ENCODE data around the gene SLC18B1. TPM values are rescaled to one million over a fixed set of nuclear protein-coding genes. Genes with fewer than 3 reads are reported as not detected.
"Not testable (repeated sequence)": the region's sequence is repeated elsewhere in the genome, so short reads cannot be mapped to it uniquely, and the experiment has no call there.

The SLC18B1 gene
- total RNA-seq, 4 donors from 2014 or later, result 3.9 to 12.3 (median 6.6) TPM

DNA sequence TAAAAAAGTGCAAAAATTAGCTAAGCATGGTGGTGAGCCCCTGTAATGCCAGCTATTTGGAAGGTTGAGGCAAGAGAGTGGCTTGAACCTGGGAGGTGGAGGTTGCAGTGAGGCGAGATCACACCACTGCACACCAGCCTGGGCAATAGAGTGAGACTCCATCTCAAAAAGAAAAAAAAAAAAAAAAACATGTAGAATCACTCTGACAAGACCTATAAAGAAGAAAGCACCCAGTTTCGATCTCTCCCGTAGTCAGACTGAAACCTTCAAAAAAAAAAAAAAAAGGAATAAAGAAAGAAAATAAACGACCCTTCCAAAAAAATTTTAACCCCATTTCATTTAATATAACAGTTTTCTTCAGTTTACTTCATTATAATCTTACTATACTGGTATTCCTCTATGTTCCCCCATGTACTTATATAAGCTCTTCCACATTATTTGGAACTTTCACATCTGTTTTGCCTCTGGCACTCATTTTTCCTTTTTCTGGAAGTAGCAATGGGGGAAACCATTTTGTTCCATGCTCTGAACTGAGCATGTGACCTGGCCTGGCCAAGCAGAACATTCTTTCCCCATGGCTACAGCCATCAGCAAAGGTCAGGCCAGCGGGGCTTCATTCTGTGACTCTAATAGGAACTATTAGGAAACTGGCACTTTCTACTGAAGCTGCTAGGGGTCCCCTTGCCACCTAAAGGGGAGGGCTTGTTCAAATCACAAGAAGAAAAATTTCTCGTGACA is 9.6 kb downstream of the SLC18B1 start:
- Histone ChIP-seq H3K27ac (no peak overlapping the region), H3K27me3 (no peaks in the 10 kb centered on the region), H3K4me3 (no peak overlapping the region), H3K4me1 (no peaks in the 10 kb centered on the region), H3K36me3 (peaks cover 0 to 22% (median 0%) of the 10 kb centered on the region in 3 donors), H3K9me3 (no peaks in the 10 kb centered on the region)
- WGBS, 2 donors, result 90 to 94% methylated on average over 6 of the region's 6 CpGs
- no peak for DNase-seq (ENCODE audit: low spot score in 2 of 2)
- TF ChIP-seq POLR2A (IDR thresholded peaks at IDR 0.05) (no peak), EP300 (IDR thresholded peaks at IDR 0.05) (no peak)
- TF ChIP-seq, protein P1, sequence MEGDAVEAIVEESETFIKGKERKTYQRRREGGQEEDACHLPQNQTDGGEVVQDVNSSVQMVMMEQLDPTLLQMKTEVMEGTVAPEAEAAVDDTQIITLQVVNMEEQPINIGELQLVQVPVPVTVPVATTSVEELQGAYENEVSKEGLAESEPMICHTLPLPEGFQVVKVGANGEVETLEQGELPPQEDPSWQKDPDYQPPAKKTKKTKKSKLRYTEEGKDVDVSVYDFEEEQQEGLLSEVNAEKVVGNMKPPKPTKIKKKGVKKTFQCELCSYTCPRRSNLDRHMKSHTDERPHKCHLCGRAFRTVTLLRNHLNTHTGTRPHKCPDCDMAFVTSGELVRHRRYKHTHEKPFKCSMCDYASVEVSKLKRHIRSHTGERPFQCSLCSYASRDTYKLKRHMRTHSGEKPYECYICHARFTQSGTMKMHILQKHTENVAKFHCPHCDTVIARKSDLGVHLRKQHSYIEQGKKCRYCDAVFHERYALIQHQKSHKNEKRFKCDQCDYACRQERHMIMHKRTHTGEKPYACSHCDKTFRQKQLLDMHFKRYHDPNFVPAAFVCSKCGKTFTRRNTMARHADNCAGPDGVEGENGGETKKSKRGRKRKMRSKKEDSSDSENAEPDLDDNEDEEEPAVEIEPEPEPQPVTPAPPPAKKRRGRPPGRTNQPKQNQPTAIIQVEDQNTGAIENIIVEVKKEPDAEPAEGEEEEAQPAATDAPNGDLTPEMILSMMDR (IDR thresholded peaks at IDR 0.05), result no peak

DNA sequence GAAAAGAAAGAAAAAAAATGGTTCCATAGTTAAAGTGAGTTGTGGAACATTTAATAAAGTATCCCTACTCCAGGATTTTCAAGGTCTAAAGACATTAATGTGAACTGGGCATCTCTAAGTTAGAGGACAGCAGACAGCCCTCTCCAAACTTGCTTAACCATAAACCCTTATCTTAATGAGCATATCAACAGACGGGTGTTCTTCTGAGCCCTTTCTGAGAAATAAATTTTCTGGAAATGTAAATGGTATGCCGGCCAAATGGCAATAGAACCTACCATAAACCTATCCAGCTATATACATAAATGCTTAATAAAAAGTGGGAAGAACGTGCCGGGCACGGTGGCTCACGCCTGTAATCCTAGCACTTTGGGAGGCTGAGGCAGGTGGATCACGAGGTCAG is 12.5 kb downstream of the SLC18B1 start:
- no peaks in the 10 kb centered on the region for H3K9me3 ChIP-seq
- H3K4me1 ChIP-seq, result no peaks in the 10 kb centered on the region
- no peak overlapping the region for H3K4me3 ChIP-seq
- no peaks in the 10 kb centered on the region for H3K27me3 ChIP-seq
- no peak for DNase-seq (ENCODE audit: low spot score in 2 of 2)
- 95% methylated on average over 7 of the region's 7 CpGs for WGBS, 2 donors
- peaks cover 0 to 42% (median 0%) of the 10 kb centered on the region in 3 donors for H3K36me3 ChIP-seq
- TF ChIP-seq, protein P1 (IDR thresholded peaks at IDR 0.05), result no peak
- TF ChIP-seq POLR2A (IDR thresholded peaks at IDR 0.05) (no peak), EP300 (IDR thresholded peaks at IDR 0.05) (no peak)
- H3K27ac ChIP-seq, result no peak overlapping the region

DNA sequence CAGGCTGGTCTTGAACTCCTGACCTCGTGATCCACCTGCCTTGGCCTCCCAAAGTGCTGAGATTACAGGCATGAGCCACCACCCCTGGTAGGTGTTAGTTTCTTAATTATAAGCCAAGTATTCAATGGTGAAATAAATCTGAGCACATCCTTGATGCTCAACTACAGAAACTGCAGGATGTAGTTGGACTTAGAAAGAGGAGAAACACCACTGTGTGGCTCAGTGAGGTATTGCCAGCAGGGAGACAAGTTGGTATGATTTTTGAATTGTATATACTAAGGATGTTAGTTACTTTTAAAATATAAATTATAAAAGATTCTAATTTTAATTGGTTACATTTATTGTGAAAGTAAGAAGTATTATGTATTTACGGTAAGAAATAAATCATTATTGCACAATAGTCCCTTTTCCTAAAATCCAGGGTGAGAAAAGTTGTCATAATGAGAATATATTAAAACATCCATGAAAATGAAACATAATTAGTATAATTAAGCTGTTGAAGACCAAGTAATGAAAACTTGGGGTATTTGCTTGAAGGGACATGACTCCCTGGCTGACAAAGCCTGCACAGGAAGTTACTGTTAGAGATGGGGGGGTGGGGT is 17.6 kb downstream of the SLC18B1 start:
- Histone ChIP-seq H3K4me3 (no peak overlapping the region), H3K27me3 (no peaks in the 10 kb centered on the region), H3K27ac (no peak overlapping the region), H3K9me3 (no peaks in the 10 kb centered on the region), H3K4me1 (no peaks in the 10 kb centered on the region), H3K36me3 (peaks cover 0 to 49% (median 0%) of the 10 kb centered on the region in 3 donors)
- TF ChIP-seq EP300 (IDR thresholded peaks at IDR 0.05) (no peak), POLR2A (IDR thresholded peaks at IDR 0.05) (no peak)
- TF ChIP-seq, protein P1 (IDR thresholded peaks at IDR 0.05), result peak in 1 of 5 experiments; percentile 6
- 70 to 88% methylated on average over 2 of the region's 2 CpGs for WGBS, 2 donors
- no peak for DNase-seq (ENCODE audit: low spot score in 2 of 2)

DNA sequence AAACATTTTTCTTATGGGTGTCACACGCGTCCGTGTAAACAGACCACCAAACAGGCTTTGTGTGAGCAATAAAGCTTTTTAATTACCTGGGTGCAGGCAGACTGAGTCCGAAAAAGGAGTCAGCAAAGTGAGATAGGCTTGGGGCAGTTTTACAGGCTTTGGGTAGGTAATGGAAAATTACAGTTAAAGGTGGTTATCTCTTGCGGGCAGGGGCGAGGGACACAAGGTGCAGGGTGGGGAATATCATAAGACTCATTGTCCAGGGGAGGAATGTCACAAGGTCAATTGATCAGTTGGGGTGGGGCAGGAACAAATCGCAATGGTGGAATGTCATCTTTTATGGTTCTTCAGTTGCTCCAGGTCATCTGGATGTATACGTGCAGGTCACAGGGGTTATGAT is 20.6 kb downstream of the SLC18B1 start:
- not testable (repeated sequence) for H3K4me1 ChIP-seq; DNase-seq (ENCODE audit: low spot score in 2 of 2); H3K9me3 ChIP-seq; H3K27me3 ChIP-seq; H3K27ac ChIP-seq; H3K4me3 ChIP-seq
- peaks cover 0 to 43% (median 0%) of the 10 kb centered on the region in 3 donors for H3K36me3 ChIP-seq
- 86 to 89% methylated on average over 8 of the region's 8 CpGs for WGBS, 2 donors

DNA sequence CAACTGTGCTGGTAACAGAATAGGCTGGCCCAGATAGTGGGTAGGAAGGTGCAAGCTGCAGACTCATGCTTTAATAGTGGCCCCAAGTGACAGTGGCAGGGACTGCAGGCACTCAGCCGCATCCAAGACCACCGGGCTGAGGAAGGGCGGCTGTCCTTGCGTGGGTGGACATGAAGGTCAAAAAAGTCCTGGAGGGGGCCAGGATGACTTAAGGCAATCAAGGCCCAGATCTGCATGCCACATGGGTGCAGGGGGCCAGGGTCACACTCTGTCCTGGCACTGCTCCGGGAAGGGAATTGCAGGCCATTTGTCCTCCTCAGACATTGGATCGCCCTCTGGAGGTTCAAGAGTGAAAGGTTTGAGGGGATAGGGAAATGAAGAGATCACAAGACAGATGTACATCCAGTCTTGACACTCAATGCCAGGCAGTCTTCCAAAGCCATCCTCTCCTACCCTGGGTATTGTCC is 30.4 kb downstream of the SLC18B1 start:
- TF ChIP-seq POLR2A (IDR thresholded peaks at IDR 0.05), result no peak
- TF ChIP-seq, protein P1 (IDR thresholded peaks at IDR 0.05), result peak; percentile 6 to 66 (median 36)
- H3K9me3 ChIP-seq, result no peaks in the 10 kb centered on the region
- H3K36me3 ChIP-seq, result peaks cover 0 to 27% (median 0%) of the 10 kb centered on the region in 3 donors
- DNase-seq (ENCODE audit: low spot score in 2 of 2), result peak; percentile 13 to 38
- 22 to 33% methylated on average over 6 of the region's 6 CpGs for WGBS, 2 donors
- H3K4me1 ChIP-seq, result no peaks in the 10 kb centered on the region
- peak overlapping the region in 1 of 4 donors; percentile 8 for H3K4me3 ChIP-seq
- H3K27ac ChIP-seq, result no peak overlapping the region
- no peaks in the 10 kb centered on the region for H3K27me3 ChIP-seq
